ENCODE data around the gene ADTRP.

The ADTRP gene, protein sequence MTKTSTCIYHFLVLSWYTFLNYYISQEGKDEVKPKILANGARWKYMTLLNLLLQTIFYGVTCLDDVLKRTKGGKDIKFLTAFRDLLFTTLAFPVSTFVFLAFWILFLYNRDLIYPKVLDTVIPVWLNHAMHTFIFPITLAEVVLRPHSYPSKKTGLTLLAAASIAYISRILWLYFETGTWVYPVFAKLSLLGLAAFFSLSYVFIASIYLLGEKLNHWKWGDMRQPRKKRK

GRCh38 chr6:11778648-11779328 is at the start of gene ADTRP:
Gene ADTRP (minus strand): TSS chr6:11778803. CDS start chr6:11778759, 44 bp downstream.
- no peak for DNase-seq (ENCODE audit: low spot score)

DNA sequence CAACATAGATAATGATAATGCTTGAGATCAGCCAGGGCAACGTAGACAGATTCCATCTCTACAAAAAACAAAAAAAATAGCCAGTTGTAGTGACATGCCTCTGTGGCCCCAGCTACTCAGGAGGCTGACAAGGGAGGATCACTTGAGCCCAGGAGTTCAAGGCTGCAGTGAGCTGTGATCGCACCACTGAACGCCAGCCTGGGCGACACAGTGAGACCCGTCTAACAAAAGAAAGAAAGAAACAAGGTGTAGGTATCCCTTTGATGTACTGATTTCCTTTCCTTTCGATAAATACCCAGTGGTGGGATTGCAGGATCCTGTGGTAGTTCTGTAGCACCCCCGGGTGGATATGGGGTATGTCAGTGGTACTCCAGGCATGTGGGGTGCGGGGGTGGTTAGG is 48.2 kb upstream of the ADTRP start:
- DNase-seq (ENCODE audit: low spot score), result no peak

DNA sequence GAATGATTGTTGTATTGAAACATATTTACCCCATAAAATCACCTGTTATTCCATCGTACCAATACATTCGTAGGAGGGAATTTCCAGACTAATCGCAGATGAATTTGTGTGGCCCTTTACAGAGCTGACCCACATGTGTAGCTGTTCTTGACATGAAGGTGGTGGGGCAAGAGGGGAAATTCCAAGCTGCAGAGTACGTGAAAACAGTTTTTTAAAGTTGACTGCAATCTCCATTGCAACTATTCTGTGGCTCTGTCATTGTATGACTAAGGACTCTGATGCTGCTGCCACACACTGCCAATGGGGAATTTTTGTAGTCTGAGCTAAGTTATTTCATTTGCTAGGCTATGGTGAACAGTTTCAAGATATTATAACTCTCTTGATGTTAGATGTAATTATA is 46.4 kb upstream of the ADTRP start:
- peak; percentile 20 for DNase-seq (ENCODE audit: low spot score)

DNA sequence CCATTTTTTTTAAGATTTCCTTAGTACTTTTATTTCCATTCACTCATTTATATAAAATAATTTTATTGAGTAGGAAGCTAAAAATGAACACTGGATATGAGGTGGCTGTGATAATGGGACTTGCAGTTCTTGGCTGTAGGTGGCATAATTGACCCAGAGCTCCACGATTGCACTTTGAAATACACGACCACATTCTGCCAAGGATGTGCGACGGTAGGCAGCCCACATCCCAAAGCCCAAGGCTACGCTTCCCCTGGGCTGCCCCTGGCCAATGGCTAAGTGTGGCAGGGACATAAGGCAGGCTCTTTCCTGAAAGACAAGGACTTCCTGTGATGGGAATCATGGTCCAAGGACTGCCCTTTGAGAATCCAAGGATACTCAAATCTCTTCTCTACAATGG is 43.7 kb upstream of the ADTRP start:
- no peak for DNase-seq (ENCODE audit: low spot score)

DNA sequence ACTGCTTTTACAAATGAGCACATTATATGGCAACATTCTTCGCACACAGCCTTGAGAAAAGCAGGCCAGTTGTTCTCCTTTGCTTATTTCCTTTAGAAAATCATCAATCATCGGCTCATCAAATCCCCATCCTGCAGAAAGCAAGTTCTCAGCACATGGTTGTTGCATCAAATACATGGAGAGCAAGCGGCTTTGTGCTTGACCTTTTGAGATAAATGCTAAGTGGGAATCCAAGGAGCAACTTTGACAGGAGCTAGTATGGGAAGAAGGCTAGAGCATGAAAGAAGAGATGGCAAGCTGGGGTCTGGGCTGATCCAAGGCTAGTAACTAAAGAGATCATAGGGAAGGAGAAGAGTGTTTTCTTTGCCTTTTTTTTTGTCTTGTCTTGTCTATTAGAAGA is 43.2 kb upstream of the ADTRP start:
- no peak for DNase-seq (ENCODE audit: low spot score)

- DNase-seq (ENCODE audit: low spot score), result no peak
These were observed 42.2 kb upstream of the ADTRP start for GRCh38 chr6:11820821-11821220.

DNA sequence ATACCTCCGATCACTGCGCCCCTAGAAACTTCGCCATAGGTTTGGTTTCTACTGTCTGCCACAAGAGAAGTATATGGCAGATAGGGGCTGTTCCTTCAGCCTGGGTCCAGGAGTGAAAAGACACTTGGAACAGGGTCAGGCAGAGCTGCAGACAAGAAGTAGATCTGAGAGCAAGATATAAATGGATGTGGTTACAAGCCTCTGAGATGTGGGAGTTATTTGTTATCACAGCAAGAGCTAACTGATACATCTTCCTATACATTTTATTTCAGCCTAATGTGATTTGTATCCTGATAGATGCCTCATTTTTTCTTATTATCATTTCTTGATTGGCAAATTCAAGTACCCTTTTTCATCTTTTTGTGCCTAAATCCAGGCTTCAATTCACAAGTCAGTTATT is 40.9 kb upstream of the ADTRP start:
- no peak for DNase-seq (ENCODE audit: low spot score)

DNA sequence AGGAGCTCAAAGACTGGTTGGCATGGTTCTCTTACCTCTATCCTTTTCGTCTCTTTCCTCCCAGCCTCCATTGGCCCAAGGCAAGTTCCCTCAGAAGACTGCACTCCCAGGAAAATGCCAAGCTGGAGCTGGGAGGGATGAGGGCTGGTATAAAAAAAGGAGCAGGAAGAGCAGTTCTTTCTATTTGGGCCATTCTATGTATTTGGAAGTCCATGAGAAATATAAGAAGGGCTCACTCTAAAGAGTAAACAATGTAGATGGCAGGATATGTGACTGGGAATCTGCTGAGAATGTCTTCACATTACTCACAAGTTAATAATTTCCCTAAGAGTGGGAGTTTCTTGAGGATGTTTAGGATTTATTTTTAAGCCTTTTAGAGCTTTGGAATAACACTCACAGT is 36.6 kb upstream of the ADTRP start:
- DNase-seq (ENCODE audit: low spot score), result peak; percentile 29

- no peak for DNase-seq (ENCODE audit: low spot score)
These were observed 36.2 kb upstream of the ADTRP start for GRCh38 chr6:11814819-11815218.

DNA sequence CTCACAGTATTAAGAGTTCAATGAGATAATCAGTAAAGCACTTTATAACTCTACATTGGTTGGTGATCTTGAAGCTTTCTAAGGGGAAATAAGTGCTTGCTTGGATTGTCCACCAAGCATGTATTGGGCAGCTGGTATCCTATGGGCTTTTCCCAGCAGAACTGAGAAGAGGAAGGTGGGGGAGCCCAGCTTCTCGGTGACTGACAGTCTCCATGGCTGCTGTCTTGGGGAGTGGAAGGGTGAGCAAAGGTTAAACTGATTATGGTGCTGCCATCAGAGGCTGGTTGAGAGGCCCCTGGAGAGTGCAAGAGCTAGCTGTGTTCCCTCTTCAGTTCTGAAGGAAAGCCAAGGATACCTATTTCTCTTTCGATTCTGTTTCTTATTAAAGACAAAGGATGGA is 35.5 kb upstream of the ADTRP start:
- no peak for DNase-seq (ENCODE audit: low spot score)

DNA sequence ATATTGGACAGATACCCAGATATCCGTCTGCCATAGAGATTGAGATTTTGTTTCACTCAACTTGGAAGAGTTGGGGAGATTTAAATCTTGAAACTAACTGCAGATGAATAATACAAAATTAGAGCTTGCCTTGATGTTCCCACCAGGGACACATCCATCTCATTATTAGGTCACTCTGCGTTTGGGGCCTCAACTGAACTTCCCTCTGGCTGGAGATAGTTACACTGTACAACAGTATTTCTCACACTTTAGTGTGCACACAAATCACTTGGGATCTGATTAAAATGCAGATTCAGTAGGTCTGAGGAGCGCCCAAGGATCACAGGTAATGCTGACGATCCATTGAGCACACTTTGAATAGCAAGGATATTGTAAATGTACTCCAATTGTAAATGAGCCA is 35.0 kb upstream of the ADTRP start:
- no peak for DNase-seq (ENCODE audit: low spot score)

DNA sequence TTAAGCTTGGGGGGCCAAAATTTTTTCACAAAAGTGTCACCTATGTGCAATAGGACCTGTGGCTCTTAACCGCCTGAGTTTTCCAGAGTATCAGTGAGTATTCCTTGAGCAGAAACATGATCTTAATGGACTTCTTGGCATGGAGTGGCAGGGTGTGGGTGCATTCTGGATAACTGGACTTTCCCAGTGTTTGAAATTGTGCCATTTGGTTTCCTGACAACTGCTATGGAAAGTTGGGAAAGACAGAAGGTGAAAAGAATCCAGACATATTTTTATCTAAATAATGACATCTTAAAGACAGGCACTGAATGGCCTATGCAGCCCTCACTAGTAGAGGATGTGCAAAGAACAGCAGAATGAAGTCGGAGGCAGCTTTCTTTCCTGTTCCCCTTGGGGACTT is 34.3 kb upstream of the ADTRP start:
- no peak for DNase-seq (ENCODE audit: low spot score)

- no peak for DNase-seq (ENCODE audit: low spot score)
These were observed 33.8 kb upstream of the ADTRP start for GRCh38 chr6:11812439-11812838.

DNA sequence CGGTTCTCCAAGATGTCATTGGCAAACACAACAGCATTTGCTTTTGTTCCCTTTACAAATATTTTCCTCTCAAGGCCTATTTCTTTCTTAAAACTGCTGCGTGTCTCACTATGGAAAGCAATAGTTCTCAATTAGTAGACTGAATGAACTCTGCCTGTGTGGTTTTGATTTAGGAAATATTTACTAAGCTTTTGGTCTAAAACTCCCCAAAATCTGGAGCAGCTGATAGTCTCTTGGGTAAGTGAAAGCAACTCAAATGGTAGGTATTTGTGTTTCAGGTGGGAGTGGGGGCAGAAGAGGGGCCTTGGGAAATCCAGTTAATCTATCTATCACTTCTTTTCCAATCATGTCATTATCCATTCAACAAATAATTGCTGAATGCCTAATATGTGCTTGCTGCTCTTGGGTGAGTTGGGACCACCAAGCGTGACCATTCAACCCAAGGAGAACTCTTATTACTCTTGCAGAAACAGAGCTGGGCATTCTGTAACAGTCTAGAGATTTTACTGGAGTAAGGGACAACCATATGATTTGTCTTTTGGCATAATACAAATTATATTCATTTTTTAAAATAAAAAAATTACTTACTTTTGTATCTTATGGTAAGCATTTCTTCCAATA is 33.2 kb upstream of the ADTRP start:
- no peak for DNase-seq (ENCODE audit: low spot score)

GRCh38 chr6:11810854-11811643 is 32.4 kb upstream of the ADTRP start:
- DNase-seq (ENCODE audit: low spot score), result no peak

DNA sequence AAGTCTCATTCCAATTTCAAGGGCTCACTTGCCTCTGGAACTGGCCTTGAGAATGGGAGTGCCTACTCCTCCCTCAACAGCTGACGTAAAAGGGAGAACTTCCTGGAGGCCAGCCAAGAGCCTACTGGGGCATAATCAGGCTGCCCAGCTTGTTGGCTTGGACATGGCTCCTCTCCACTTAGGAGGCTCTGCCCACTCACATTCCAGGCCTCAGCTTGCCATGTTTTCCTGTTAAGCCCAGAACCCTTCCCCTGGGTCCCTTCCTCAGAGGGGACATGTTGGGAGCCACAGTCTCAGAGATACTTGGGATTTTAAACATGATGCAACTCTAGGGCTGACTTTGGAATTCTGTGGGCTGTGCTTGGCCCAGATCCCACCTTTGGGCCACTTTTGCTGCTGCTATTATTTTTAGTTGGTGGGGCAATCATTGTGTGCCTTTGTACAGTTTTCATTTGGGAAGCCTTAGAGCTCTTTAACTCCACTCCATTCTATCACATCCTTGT is 31.5 kb upstream of the ADTRP start:
- peak; percentile 78 for DNase-seq (ENCODE audit: low spot score)

DNA sequence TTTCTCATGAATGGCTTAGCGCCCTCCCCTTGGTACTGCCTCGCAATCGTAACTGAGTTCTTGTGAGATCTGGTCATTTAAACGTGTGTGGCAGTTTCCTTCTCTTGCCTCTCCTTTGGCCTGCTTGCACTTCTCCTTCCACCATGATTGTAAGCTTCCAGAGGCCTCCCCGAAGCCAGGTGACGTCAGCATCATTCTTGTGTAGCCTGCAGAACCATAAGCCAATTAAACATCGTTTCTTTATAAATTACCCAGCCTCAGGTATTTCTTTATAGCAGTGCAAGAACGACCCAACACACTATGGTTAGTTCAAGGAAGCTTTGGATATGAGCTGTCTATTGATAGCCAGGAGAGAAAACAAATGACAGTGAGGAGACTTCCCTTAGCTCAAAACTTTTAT is 29.5 kb upstream of the ADTRP start:
- DNase-seq (ENCODE audit: low spot score), result no peak

DNA sequence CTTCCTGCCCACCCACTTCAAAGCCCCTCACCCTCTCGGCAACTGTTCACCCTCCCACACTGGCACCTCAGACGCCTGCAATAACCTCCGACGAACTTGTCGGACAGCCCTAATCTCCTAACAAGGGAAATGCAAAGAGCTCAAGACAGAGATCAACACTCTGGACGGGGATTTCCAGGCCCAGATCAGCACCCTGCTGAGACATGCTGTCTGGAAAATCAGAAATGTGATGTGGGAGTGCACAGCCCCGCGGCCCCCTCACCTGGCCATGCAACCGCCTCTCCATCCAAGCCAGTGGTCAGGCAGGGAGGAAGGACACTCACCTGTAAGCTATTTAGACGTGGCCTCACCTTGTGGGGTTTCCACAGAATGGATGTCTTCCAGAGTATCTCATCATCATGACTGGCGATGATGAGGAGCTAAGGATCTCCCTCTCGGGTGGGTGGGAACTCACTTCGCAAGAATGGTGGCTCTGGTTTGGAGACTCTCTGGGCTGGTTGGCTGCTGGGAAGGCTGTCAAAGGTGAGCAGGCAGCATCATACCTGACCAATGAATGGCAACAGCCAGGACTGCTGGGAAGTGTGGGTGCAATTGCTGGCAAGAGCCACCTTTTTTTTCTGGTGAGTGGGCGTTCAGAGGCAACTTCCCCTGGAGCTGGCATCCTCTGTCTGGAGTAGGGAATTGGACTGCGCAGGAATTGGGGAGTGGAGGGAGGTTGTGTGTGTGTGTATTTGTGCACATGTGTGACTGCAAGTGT is 28.1 kb upstream of the ADTRP start:
- no peak for DNase-seq (ENCODE audit: low spot score)

DNA sequence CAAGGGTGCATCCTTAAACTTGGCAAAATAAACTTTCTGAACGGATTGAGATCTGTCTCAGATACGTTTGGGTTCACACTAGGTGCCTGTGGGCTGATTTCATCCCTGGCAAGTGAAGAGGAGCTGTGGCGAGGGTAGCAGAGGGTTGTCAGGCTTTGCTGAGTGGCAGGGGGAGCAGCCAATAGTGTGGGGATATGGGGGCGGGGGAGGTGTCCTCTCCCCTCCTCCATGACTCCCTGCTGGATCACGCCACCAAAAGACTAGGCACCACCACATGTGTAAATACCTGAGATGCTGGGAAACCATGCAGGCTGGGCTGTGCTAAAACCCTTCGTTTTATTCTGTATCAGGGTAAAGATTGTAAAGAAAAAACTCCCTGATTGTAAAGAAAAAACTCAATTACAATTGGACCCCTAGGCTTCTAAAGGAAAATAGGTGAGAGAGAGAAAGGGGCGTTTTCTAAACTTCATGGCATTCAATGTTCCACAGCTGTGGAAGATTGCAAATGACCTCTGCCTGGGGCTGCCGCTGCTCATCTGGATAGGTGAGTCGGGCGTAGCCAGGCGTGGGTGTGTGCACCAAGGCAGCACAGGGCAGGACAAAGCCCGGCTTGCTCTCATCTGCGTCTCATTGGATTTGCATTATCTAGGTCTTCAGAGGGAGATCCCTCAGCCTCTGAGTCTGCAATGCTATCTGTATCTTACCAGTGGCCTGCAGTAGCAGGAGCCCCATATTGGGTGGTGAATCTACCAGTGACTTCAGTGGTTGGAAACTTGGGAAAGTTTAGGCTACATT is 26.9 kb upstream of the ADTRP start:
- no peak for DNase-seq (ENCODE audit: low spot score)

- no peak for DNase-seq (ENCODE audit: low spot score)
These were observed 26.1 kb upstream of the ADTRP start for GRCh38 chr6:11804701-11805100.

- no peak for DNase-seq (ENCODE audit: low spot score)
These were observed 25.5 kb upstream of the ADTRP start for GRCh38 chr6:11804135-11804534.
